Kidney epithelial cell (primary cell): ENCODE data around the gene PEX5L. TPM values are rescaled to one million over a fixed set of nuclear protein-coding genes. Genes with fewer than 3 reads are reported as not detected.
"Not testable (repeated sequence)": the region's sequence is repeated elsewhere in the genome, so short reads cannot be mapped to it uniquely, and the experiment has no call there.

ENCODE experiments used
- DNase-seq: peaks from one replicate; pipeline ENCODE4 v3.0.0-alpha.2; 2010; ENCODE audit warnings: low read depth
- H3K27me3 ChIP-seq: 2 replicates; pipeline ENCODE4 v1.6.0; 2011; ENCODE audit warnings: low read length; ENCODE audit not compliant: control insufficient read depth, insufficient read depth
- H3K36me3 ChIP-seq: 2 replicates; pipeline ENCODE4 v1.5.1; 2011; ENCODE audit warnings: low read length; ENCODE audit not compliant: control insufficient read depth, insufficient read depth
- H3K4me3 ChIP-seq: 2 replicates; pipeline ENCODE4 v1.5.1; 2011; ENCODE audit warnings: low read depth, mild to moderate bottlenecking, control low read depth, low read length
- total RNA-seq: library from RNA; depleted of rRNA; stranded (reverse); fragments of >200 nt; gene quantifications from 2 replicates; pipeline ENCODE4 v1.2.3, GENCODE V29; 2015
- TF ChIP-seq, protein P1 (sequence below): IDR thresholded peaks from 2 replicates; pipeline ENCODE4 v1.5.1; 2011; ENCODE audit warnings: mild to moderate bottlenecking, moderate library complexity, low read length, control low read depth, inconsistent platforms; ENCODE audit not compliant: insufficient read depth, poor library complexity, severe bottlenecking

PEX5L gene
- total RNA-seq, 1 donor from 2014 or later, result 0.04 TPM

DNA sequence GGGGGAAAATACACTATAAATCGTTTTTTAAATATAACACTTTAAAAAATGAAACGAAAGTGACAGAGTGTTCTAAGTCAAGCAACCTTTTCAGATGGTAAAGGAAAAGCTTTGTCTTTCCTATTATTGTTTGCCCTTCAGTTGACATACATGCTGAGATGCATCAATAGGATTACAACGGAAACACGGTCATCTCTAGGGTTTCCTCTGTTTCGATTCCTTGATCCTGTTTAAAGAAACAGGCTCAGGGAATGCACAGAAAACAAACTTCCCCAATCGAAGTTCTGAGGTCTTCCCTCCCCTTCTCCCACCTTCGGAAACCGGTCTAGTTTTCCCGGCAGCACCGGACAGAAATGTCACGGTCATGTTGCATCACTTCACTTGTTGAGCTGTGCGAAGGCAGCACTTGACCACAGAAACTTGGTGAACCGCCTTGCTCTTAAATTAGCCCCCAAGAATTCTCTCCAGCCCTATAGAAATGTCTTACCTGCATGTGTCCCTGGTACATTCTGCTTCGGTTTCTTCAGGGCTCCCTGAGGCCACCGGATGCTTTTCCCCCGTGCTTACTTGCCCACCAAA is 556 bp downstream of the PEX5L start:
- Histone ChIP-seq H3K27me3 (peaks cover 16% of the 10 kb centered on the region), H3K4me3 (no peak overlapping the region), H3K36me3 (no peaks in the 10 kb centered on the region)
- no peak for DNase-seq
- TF ChIP-seq, protein P1, sequence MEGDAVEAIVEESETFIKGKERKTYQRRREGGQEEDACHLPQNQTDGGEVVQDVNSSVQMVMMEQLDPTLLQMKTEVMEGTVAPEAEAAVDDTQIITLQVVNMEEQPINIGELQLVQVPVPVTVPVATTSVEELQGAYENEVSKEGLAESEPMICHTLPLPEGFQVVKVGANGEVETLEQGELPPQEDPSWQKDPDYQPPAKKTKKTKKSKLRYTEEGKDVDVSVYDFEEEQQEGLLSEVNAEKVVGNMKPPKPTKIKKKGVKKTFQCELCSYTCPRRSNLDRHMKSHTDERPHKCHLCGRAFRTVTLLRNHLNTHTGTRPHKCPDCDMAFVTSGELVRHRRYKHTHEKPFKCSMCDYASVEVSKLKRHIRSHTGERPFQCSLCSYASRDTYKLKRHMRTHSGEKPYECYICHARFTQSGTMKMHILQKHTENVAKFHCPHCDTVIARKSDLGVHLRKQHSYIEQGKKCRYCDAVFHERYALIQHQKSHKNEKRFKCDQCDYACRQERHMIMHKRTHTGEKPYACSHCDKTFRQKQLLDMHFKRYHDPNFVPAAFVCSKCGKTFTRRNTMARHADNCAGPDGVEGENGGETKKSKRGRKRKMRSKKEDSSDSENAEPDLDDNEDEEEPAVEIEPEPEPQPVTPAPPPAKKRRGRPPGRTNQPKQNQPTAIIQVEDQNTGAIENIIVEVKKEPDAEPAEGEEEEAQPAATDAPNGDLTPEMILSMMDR, result no peak

- TF ChIP-seq, protein P1, result no peak
- no peak overlapping the region for H3K4me3 ChIP-seq
- DNase-seq, result no peak
These were observed 9.7 kb downstream of the PEX5L start for GRCh38 chr3:180026997-180027396.

DNA sequence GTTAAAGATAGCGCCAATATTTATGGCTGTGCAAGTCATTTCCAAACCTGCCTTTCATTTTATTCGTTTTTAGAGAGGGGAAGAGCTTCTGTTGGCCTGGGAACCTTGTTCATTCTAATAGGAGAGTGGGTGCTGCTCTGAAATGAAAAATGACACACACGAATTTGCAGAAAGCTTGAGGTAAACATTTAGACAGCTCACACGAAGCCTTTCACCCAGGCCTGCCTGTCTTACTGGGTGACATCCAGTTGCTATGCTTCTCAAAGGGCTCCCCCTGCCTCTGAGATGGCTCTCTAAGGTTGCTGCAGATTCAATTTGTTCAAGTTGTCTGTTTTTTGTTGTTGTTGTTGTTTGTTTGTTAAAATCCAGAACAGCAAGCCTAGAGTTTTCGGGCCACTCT is 18.2 kb downstream of the PEX5L start:
- DNase-seq, result no peak
- Histone ChIP-seq H3K4me3 (no peak overlapping the region), H3K36me3 (no peaks in the 10 kb centered on the region), H3K27me3 (no peaks in the 10 kb centered on the region)
- TF ChIP-seq, protein P1, result no peak

More at GRCh38 chr3:180026997-180027396, 9.7 kb downstream of the PEX5L start:
- Histone ChIP-seq H3K36me3 (no peaks in the 10 kb centered on the region), H3K27me3 (no peaks in the 10 kb centered on the region)

DNA sequence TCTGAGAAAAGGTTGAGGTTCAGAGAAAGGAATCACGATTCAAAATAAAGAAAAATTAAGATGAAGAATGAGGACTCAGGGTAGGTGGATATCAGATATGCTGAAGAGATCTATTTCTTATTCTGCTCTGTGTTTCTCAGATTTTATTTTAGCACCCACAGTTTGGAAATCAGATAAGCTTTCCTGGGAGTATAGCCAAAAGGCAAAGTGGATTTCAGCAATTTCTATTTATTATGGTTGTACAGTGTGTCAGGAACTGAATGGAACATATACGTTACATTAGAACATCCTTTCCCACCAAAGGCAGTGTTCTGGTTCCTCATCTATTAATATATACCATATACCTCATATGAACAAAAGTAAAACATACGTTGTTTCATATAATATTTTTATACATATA is 18.9 kb downstream of the PEX5L start:
- H3K36me3 ChIP-seq, result no peaks in the 10 kb centered on the region
- TF ChIP-seq, protein P1, result no peak
- no peak for DNase-seq
- no peak overlapping the region for H3K4me3 ChIP-seq
- no peaks in the 10 kb centered on the region for H3K27me3 ChIP-seq

DNA sequence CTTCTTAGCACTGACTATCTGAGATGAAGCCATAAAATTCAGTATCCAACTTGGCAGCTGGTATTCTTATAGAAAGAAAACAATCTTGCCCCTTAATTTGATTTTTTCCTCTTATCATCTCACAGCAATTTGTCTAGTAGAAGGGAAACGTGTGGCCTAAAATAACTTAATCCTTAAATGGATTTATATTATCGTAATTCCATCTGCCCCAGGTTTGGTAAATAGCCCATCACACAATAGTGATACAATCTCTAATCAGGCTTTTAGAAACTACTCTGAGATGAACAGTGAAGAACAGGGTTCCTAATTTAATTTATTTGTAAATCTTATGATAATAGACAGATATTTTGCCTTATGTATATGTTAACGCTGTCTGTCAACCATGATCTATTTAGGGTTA is 24.8 kb downstream of the PEX5L start:
- no peak for DNase-seq
- Histone ChIP-seq H3K36me3 (no peaks in the 10 kb centered on the region), H3K4me3 (no peak overlapping the region), H3K27me3 (no peaks in the 10 kb centered on the region)
- TF ChIP-seq, protein P1, result no peak

GRCh38 chr3:180008318-180008717 is 28.4 kb downstream of the PEX5L start:
- not testable (repeated sequence) for H3K27me3 ChIP-seq, H3K4me3 ChIP-seq, DNase-seq, H3K36me3 ChIP-seq
